AG04450 (cell line): ENCODE data around the gene TP53TG5. TPM values are rescaled to one million over a fixed set of nuclear protein-coding genes. Genes with fewer than 3 reads are reported as not detected.
A peak's percentile ranks its signal among the peaks of the same experiment; 100 is the strongest.
"Not testable (repeated sequence)": the region's sequence is repeated elsewhere in the genome, so short reads cannot be mapped to it uniquely, and the experiment has no call there.

Experiments used
- CTCF ChIA-PET: fragments of 300-600, 350-600 bp; formaldehyde crosslinking; extraction: SDS; loops from one replicate; lab custom pipeline; 2022; ENCODE audit warnings: antibody characterized with exemption, inconsistent platforms; lab: Charles Lee
- POLR2A ChIA-PET: fragments of 350-600 bp; formaldehyde crosslinking; extraction: SDS; loops from one replicate; lab custom pipeline; 2021; ENCODE audit warnings: antibody characterized with exemption, inconsistent platforms; lab: Yijun Ruan, JAX
- DNase-seq: peaks from one replicate; pipeline ENCODE4 v3.0.0-alpha.2; 2011; ENCODE audit warnings: low read depth, low spot score
- H3K27ac ChIP-seq: one replicate; pipeline ENCODE4 v1.5.1; 2012; ENCODE audit warnings: low read depth, low read length, control low read depth
- H3K27me3 ChIP-seq: one replicate; pipeline ENCODE4 v1.6.0; 2012; ENCODE audit warnings: low read length; ENCODE audit not compliant: control insufficient read depth, insufficient read depth
- H3K4me3 ChIP-seq: 2 replicates; pipeline ENCODE4 v1.5.1; 2011; ENCODE audit warnings: mild to moderate bottlenecking, low read depth, low read length, control low read depth
- H3K9me3 ChIP-seq: 2 replicates; pipeline ENCODE4 v1.5.1; 2012; ENCODE audit warnings: low read length; ENCODE audit not compliant: control insufficient read depth, insufficient read depth
- polyA plus RNA-seq: library from polyadenylated mRNA; depleted of rRNA; stranded (reverse); fragments of >200 nt; gene quantifications from 2 replicates; pipeline ENCODE4 v1.2.3, GENCODE V29; 2011
- TF ChIP-seq, protein P1 (sequence below): IDR thresholded peaks from 2 replicates; pipeline ENCODE4 v1.5.1; 2011; ENCODE audit warnings: low read depth, low read length, control low read depth, inconsistent platforms

The TP53TG5 gene
- polyA plus RNA-seq, 1 experiment = not detected

DNA sequence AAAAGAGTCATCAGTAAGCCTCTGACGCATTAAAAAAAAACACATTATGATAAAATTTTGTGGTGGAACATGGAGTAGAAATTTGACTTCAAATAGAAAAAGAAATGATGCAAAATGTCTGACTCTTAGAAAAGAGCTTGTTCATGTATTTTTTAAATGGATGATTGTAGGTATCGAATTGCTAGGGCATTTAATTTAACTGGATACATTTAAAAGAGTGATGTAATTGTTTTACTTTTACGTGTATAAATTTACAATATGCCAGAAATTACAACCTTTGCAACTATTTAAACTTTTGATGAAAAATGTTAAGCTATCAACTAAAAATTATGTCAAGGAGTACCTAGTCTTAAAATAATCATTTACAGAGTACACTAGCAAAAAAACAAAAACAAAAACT is 25.4 kb downstream of the TP53TG5 start:
- TF ChIP-seq, protein P1, sequence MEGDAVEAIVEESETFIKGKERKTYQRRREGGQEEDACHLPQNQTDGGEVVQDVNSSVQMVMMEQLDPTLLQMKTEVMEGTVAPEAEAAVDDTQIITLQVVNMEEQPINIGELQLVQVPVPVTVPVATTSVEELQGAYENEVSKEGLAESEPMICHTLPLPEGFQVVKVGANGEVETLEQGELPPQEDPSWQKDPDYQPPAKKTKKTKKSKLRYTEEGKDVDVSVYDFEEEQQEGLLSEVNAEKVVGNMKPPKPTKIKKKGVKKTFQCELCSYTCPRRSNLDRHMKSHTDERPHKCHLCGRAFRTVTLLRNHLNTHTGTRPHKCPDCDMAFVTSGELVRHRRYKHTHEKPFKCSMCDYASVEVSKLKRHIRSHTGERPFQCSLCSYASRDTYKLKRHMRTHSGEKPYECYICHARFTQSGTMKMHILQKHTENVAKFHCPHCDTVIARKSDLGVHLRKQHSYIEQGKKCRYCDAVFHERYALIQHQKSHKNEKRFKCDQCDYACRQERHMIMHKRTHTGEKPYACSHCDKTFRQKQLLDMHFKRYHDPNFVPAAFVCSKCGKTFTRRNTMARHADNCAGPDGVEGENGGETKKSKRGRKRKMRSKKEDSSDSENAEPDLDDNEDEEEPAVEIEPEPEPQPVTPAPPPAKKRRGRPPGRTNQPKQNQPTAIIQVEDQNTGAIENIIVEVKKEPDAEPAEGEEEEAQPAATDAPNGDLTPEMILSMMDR = no peak
- Histone ChIP-seq H3K9me3 (no peaks in the 10 kb centered on the region; the same call in 1 of the 2 replicates), H3K4me3 (no peak overlapping the region), H3K27me3 (no peaks in the 10 kb centered on the region), H3K27ac (no peak overlapping the region)
- ChIA-PET CTCF (interaction anchor here (0.6 to 6.3 kb wide), 8 partner anchors 8 to 419 kb away, joined by 3 to 58 read pairs (median 4); partner anchors contain the start of gene SYS1), POLR2A (no interaction called here)
- DNase-seq = no peak

DNA sequence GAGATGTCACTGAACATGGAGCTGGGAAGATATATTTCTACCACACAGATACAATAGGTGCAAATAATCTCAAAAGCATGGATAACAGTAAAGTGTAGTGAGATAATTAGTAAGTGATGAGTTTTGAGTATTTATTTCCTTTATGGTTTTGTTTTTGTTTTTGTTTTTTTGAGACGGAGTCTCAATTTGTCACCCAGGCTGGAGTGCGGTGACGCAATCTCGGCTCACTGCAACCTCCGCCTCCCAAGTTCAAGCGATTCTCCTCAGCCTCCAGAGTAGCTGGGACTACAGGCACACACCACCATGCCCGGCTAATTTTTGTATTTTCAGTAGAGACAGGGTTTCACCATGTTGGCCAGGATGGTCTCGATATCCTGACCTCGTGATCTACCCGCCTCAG is 27.3 kb downstream of the TP53TG5 start:
- H3K4me3 ChIP-seq, DNase-seq, POLR2A ChIA-PET, H3K9me3 ChIP-seq, H3K27ac ChIP-seq, H3K27me3 ChIP-seq: not testable (repeated sequence)
- CTCF ChIA-PET = interaction anchor here (1.0 to 6.3 kb wide), 3 partner anchors 12 to 420 kb away, joined by 4 to 58 read pairs (median 4); partner anchors contain the start of gene SYS1

DNA sequence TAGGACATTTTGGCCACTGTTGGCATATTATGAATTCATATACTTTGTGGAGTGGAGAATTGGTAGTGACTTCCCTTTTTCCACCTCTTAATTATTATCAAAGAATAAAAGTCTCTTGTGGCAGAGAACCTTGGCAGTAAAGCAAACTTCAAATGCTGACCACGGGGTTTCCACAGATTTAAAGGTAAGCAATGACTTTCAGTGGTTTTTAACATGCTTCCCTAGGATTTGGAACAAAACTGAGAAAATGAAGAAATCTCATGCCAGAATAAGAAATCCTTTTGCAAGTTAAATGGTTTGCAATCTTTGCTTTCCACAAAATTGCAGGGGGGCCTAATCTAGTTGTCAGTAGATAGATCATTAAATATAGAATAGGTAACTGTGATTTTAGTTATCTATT is 27.9 kb downstream of the TP53TG5 start:
- H3K9me3 ChIP-seq = no peaks in the 10 kb centered on the region; the same call in 1 of the 2 replicates
- POLR2A ChIA-PET = no interaction called here
- no peaks in the 10 kb centered on the region for H3K27me3 ChIP-seq
- CTCF ChIA-PET = interaction anchor here (6.3 kb wide), 1 partner anchor 13 kb away, joined by 58 read pairs; the partner anchor contains the start of gene SYS1
- H3K4me3 ChIP-seq = no peak overlapping the region
- TF ChIP-seq, protein P1 = no peak
- no peak for DNase-seq
- no peak overlapping the region for H3K27ac ChIP-seq

DNA sequence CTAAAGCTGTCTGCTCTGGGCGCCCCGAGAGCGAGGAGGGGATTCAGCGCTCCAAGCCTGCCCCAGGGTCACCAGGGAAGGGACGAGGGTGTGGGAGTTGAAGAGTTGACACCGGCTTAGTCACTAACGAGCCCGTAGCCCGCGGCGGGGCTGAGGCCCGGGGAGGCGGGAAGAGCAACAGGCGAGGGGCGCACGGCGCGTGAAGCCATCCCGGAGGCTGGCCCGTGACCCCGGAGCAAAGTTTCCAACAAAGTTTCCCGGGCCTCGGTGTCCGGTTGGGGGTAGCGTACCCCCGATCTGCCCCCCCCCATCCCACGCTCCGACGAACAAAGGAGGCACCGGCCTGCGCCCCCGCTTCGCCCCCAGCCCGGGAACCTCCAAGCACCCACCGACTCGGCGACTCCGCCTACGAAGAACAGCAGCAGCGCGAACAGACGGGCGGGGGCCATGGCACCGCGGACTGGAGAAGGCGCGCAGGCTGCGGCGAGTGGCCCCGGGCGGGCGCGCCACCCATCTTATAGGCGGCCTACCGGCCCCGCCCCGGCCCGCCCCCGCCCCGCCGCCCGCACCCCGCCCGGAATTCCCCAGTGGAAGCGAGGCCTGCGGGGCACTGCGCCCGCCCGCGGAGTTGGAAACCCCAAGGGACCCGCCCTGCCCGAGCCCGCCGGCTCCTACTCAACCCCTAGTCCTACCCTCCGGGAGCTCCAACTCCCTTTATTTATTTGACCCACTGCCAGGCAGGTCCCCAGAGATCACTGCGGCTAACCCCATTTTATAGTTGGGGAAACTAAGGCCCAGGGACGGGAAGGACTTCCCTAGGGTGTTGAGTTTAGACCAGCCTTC is 30.0 kb downstream of the TP53TG5 start, which contains the start of gene SDC4:
Gene SDC4 (minus strand): TSS at position 489 of the 843 bp plus-strand sequence. CDS start 40 bp downstream, at position 449.
- DNase-seq = no peak
- no peaks in the 10 kb centered on the region for H3K27me3 ChIP-seq
- H3K4me3 ChIP-seq = peak within 1 kb of the TSS; percentile 97
- ChIA-PET POLR2A (interaction anchor here (0.5 to 4.7 kb wide), 11 partner anchors 11 to 475 kb away, joined by 3 to 58 read pairs (median 4); partner anchors contain the start of gene SYS1), CTCF (interaction anchor here (0.5 to 1.7 kb wide), 5 partner anchors 15 to 423 kb away, joined by 3 to 6 read pairs (median 4); partner anchors contain the start of gene SYS1)
- no peaks in the 10 kb centered on the region; the same call in 1 of the 2 replicates for H3K9me3 ChIP-seq
- TF ChIP-seq, protein P1 = no peak
- H3K27ac ChIP-seq = peak within 1 kb of the TSS; percentile 70

DNA sequence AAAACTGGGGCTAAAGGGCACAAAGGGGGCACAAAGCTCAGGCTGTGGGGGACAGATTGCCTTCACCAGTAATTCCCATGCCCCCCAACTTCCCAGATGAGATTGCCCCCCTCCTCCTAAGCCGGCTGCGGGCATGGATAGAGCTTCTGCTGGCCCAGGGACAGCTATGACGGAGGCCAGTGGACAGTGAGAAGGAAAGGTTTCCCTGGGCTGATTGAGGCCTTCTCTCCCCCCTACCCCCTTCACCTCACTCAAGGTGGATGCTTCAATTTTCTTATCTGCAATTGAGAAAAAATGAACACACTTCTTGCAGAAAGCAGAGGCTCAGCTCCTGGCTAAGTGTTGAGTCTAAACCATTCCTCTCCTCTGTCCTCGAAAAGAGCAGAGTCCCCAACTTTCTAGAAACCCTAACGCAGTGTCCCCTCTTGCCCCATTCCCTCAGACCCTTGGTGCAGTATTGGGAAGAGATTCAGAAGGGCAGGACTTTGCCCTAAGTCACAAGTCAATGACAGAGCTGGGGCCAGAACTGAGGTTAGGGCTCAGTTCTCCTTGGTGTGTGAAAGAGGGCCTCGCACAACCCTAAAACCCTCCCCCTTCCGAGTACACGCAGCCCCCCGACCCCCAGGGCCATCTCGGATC is 30.7 kb downstream of the TP53TG5 start:
- CTCF ChIA-PET = interaction anchor here (0.7 to 1.7 kb wide), 5 partner anchors 15 to 623 kb away, joined by 3 to 7 read pairs (median 5); partner anchors contain the start of gene SYS1

More for the DNA sequence above, 30.7 kb downstream of the TP53TG5 start:
- Histone ChIP-seq H3K4me3 (peak overlapping the region; percentile 97), H3K9me3 (no peaks in the 10 kb centered on the region; the same call in 1 of the 2 replicates), H3K27me3 (no peaks in the 10 kb centered on the region), H3K27ac (peak overlapping the region; percentile 70)
- TF ChIP-seq, protein P1 = no peak
- POLR2A ChIA-PET = interaction anchor here (0.6 to 4.7 kb wide), 13 partner anchors 9 to 203 kb away, joined by 3 to 58 read pairs (median 4); partner anchors contain the start of gene SYS1
- DNase-seq = no peak
